ENCODE results near the gene C9orf78. TPM values are rescaled to one million over a fixed set of nuclear protein-coding genes. Genes with fewer than 3 reads are reported as not detected.

C9orf78 gene
- total and polyA plus RNA-seq, 9 of the 15 experiments (the other 6 are each of a cell fraction or from before 2014, with no cell fraction given): 94.6 to 266 (median 202) TPM

DNA sequence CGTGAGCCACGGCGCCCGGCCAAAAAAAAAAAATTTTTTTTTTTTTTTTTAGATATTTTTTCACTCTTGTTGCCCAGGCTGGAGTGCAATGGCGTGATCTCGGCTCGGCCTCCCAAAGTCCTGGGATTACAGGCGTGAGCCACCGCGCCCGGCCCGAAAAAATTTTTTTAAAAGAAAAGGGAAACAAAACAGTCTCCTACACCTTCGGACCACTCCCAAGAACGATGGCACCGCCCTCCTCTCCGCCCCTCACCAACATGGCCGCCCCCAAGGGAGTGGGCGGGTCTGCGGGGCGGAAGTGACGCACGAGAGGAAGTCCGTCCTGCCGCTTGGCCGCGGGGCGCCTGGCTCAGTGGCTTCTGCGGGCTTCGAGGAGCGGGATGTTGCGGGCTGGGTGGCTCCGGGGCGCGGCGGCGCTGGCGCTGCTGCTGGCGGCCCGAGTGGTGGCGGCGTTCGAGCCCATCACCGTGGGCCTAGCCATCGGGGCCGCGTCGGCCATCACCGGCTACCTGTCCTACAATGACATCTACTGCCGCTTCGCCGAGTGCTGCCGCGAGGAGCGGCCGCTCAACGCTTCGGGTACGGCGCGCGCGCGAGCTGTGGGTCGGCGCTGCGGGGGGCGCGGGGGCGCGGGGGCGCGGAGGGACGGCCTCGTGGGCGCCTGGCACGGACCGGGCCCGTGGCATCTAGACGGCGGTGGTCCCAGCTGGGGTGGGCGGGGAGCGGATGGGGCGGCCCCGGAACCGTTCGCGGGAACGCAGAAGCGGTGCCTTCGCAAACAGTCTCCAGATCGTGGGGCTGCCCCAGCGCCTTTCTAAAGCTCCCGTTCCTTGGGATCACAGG is 32.0 kb downstream of the C9orf78 start, which contains the start of gene TOR1B (continued):
- TF ChIP-seq MNT (conservative IDR thresholded peaks at IDR 0.05) (peak; percentile 68 to 87), CBX3 (IDR thresholded peaks at IDR 0.05; ENCODE audit: borderline replicate concordance in 1 of 2, low read length in 2 of 2) (no peak; a peak in 1 of 3 replicates), VEZF1 (CRISPR knock-in tag; IDR thresholded peaks at IDR 0.05) (peak; percentile 65; the same call in 1 of the 2 replicates), BHLHE40 (IDR thresholded peaks at IDR 0.05; ENCODE audit: low read length) (0 out of 2 replicates have a peak, but pooled peaks have one; percentile 32), KDM1A (IDR thresholded peaks at IDR 0.05) (no peak), MTA1 (IDR thresholded peaks at IDR 0.05; ENCODE audit: borderline replicate concordance) (no peak), ZMIZ1 (IDR thresholded peaks at IDR 0.05; ENCODE audit: low read depth in 2 of 2, low read length in 2 of 2) (0 out of 4 replicates have a peak, but pooled peaks of 1 of the 2 experiments have one; percentile 24), MEF2A (IDR thresholded peaks at IDR 0.05; ENCODE audit: control insufficient read depth, low read depth, low read length) (no peak), ZBTB43 (CRISPR knock-in tag; IDR thresholded peaks at IDR 0.05) (no peak), ZNF586 (CRISPR knock-in tag; conservative IDR thresholded peaks at IDR 0.05) (no peak), HLTF (IDR thresholded peaks at IDR 0.05) (no peak), EGR1 (conservative IDR thresholded peaks at IDR 0.05) (peak; percentile 99), NCOA4 (IDR thresholded peaks at IDR 0.05; ENCODE audit: partially characterized antibody) (no peak), ZNF121 (CRISPR knock-in tag; conservative IDR thresholded peaks at IDR 0.05) (no peak), SMAD3 (CRISPR knock-in tag; conservative IDR thresholded peaks at IDR 0.05) (no peak), RUNX1 (IDR thresholded peaks at IDR 0.05; ENCODE audit: low read depth) (0 out of 2 replicates have a peak, but pooled peaks have one; percentile 35), TRIM24 (IDR thresholded peaks at IDR 0.05) (peak in 1 of 2 experiments; percentile 92; a peak in 2 of 4 replicates)
- TF ChIP-seq, protein P1, sequence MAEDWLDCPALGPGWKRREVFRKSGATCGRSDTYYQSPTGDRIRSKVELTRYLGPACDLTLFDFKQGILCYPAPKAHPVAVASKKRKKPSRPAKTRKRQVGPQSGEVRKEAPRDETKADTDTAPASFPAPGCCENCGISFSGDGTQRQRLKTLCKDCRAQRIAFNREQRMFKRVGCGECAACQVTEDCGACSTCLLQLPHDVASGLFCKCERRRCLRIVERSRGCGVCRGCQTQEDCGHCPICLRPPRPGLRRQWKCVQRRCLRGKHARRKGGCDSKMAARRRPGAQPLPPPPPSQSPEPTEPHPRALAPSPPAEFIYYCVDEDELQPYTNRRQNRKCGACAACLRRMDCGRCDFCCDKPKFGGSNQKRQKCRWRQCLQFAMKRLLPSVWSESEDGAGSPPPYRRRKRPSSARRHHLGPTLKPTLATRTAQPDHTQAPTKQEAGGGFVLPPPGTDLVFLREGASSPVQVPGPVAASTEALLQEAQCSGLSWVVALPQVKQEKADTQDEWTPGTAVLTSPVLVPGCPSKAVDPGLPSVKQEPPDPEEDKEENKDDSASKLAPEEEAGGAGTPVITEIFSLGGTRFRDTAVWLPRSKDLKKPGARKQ (CRISPR knock-in tag; IDR thresholded peaks at IDR 0.05): no peak
